Measurements from ENCODE around the gene GHRH. TPM values are rescaled to one million over a fixed set of nuclear protein-coding genes. Genes with fewer than 3 reads are reported as not detected.
A peak's percentile ranks its signal among the peaks of the same experiment; 100 is the strongest.

Gene GHRH
- total and polyA plus RNA-seq, 2 of the 4 experiments (the other 2 are of a cell fraction): not detected

DNA sequence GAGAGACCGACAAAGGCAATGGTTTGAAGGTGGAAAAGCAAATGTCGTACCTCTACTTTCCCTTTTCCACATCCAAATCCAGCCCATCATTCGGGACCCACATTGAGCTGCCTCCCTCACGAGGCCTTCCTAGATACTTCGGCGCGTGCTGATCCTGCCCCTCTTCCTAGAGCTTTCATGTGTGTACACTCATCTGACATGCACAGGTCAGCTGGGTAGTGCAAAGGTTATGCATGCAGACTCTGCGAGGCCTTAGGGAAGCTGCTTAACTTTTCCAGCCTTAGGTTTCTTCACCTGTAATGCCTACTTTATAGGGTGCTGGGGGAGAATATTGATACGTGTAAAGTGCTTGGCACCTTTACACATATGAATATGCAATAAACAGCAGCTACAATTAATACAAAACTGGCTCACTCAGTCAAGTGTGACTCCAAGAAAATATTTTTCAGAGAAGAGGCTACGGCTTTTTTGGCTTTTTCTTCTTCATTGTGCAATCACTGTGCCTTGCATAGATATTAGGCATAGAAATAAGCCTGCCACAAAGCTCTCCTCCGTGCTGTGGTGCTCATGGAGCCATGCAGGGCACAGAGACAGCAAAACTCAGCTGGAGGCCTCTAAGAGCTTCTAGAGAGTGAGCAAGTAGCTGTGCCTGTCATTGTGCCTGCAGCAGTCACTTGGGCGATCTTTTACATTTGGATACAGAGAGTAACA, 24.2 kb upstream of the GHRH start:
- POLR2A ChIA-PET (ENCODE audit: unreplicated experiment): no interaction called here
- H3K79me1 ChIP-seq (ENCODE audit: low read depth in 1 of 2, low read length in 2 of 2): peaks cover 5 to 20% of the 10 kb centered on the region in 2 experiments; a peak in 2 of 4 replicates
- in situ Hi-C loops (cut with MboI; ENCODE audit: low sequenced_read_pairs): no loop called here

More for the DNA sequence above, 24.2 kb upstream of the GHRH start:
- Histone ChIP-seq H2AK9ac (replicated peaks; ENCODE audit: low read depth, low read length, poor library complexity) (no peak overlapping the region), H3K14ac (replicated peaks; ENCODE audit: low read depth, low read length) (no peak overlapping the region), H2BK120ac (ENCODE audit: low read depth, low read length) (no peak overlapping the region), H3K27ac (ENCODE audit: insufficient read depth, low read length) (no peak overlapping the region), H4K8ac (ENCODE audit: low read depth in 2 of 2, low read length in 2 of 2) (no peak overlapping the region), H3K27me3 (ENCODE audit: control insufficient read depth, insufficient read depth, low read length) (no peaks in the 10 kb centered on the region; the same call in 1 of the 2 replicates), H3K4me1 (ENCODE audit: control insufficient read depth, insufficient read depth, low read length) (peaks cover 2% of the 10 kb centered on the region; the same call in 1 of the 2 replicates), H3K9ac (ENCODE audit: low read depth, low read length) (no peak overlapping the region), H3K36me3 (ENCODE audit: control insufficient read depth, insufficient read depth, low read length) (no peaks in the 10 kb centered on the region), H3K56ac (ENCODE audit: extremely low read depth, insufficient read depth, low read length) (no peak overlapping the region), H3K9me1 (ENCODE audit: insufficient read depth, low read length) (no peaks in the 10 kb centered on the region), H3K23ac (ENCODE audit: low read depth, low read length) (no peak overlapping the region), H3K4me2 (ENCODE audit: low read depth, low read length) (no peak overlapping the region), H2BK20ac (ENCODE audit: low read depth, low read length) (no peak overlapping the region), H2AK5ac (ENCODE audit: low read depth, low read length) (no peak overlapping the region), H3K9me3 (ENCODE audit: control insufficient read depth, insufficient read depth, low read length) (no peaks in the 10 kb centered on the region), H2BK5ac (ENCODE audit: low read depth, low read length, poor library complexity, severe bottlenecking) (no peak overlapping the region), H3K4ac (ENCODE audit: low read depth, low read length) (no peak overlapping the region), H4K20me1 (ENCODE audit: insufficient read depth, low read length) (no peaks in the 10 kb centered on the region), H3K18ac (ENCODE audit: low read depth, low read length) (no peak overlapping the region), H2AFZ (replicated peaks; ENCODE audit: low read length, poor library complexity) (no peak overlapping the region), H2BK15ac (ENCODE audit: low read depth, low read length) (no peak overlapping the region), H4K5ac (ENCODE audit: low read depth, low read length) (no peak overlapping the region), H4K91ac (ENCODE audit: insufficient read depth, low read depth, low read length) (no peak overlapping the region), H3K4me3 (ENCODE audit: insufficient read depth, low read depth, low read length) (no peak overlapping the region)
- TF ChIP-seq MAFK (IDR thresholded peaks at IDR 0.05; ENCODE audit: low read depth, low read length) (no peak), CEBPB (IDR thresholded peaks at IDR 0.05; ENCODE audit: low read depth, low read length) (0 out of 2 replicates have a peak, but pooled peaks have one; percentile 17), MAZ (IDR thresholded peaks at IDR 0.05; ENCODE audit: borderline replicate concordance, low read depth, low read length) (no peak)
- DNase-seq: no peak
- BruUV-seq (replicated peaks): no TSS peak
- ATAC-seq (ENCODE audit: low read depth): no peak
- CTCF ChIA-PET: no interaction called here
- intact Hi-C loops (cut with micrococcal nuclease): no loop called here
- dilution Hi-C loops (cut with HindIII; ENCODE audit: low sequenced_read_pairs, unreplicated experiment): no loop called here
- WGBS, 2 experiments (ENCODE audit: extremely low coverage in 2 of 2, insufficient read length in 1 of 2): 75% methylated on average over 4 of the region's 12 CpGs; no CpG with 5 or more reads in 1 of the 2 experiments

Data from IMR-90 (cell line).